Gastroesophageal sphincter (tissue), 3 donors: Measurements from ENCODE around the gene CDC42BPG.

Experiments used
- EP300 ChIP-seq: sonication (generic); formaldehyde crosslinking; IDR thresholded peaks from one replicate; pipeline ENCODE4 v1.6.1; 2017; ENCODE audit warnings: antibody characterized with exemption, mild to moderate bottlenecking
- POLR2A ChIP-seq, 2 donors: fragments of 450-650 bp; IDR thresholded peaks; one replicate each; pipeline ENCODE4 v1.6.1; 2017; ENCODE audit warnings: antibody characterized with exemption in 2 of 2, mild to moderate bottlenecking in 2 of 2, moderate library complexity in 1 of 2
- POLR2AphosphoS5 ChIP-seq: sonication (generic); formaldehyde crosslinking; IDR thresholded peaks from one replicate; pipeline ENCODE4 v1.6.1; 2017; ENCODE audit warnings: antibody characterized with exemption
- TF ChIP-seq, protein P1 (sequence below), 4 experiments: fragments of 200-600 bp in 2 of 4; fragments of 450-650 bp in 2 of 4; sonication (generic) in 1 of 4; IDR thresholded peaks; one replicate each; pipeline ENCODE4 v1.5.1; 2017 to 2019; ENCODE audit warnings: antibody characterized with exemption in 4 of 4, mild to moderate bottlenecking in 2 of 4, moderate library complexity in 2 of 4

DNA sequence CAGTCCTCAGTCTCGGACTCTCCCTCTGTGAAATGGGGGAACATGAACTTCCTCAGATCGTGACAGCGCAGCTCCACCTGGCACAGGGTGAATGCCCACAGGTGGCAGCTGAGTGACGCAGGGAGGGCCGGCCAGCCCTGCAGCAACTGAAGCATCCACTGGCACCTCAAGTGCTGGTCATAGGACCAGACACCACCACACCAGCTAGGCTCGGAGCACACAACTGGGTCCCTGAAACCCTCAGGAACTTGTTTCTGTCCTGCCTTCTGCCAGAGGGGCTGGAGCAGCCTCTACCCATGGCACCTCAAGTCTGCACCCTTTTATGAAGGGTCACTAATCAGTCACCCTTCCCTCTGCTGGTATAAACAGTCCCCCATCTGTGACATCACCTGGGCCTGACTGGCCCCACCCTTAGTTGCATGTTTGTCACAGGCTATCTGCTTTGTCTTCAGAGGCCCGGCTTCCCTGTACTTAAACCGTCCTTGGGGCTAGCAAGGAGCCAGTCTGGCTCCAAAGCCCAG, 7.4 kb upstream of the CDC42BPG start:
- TF ChIP-seq, protein P1, sequence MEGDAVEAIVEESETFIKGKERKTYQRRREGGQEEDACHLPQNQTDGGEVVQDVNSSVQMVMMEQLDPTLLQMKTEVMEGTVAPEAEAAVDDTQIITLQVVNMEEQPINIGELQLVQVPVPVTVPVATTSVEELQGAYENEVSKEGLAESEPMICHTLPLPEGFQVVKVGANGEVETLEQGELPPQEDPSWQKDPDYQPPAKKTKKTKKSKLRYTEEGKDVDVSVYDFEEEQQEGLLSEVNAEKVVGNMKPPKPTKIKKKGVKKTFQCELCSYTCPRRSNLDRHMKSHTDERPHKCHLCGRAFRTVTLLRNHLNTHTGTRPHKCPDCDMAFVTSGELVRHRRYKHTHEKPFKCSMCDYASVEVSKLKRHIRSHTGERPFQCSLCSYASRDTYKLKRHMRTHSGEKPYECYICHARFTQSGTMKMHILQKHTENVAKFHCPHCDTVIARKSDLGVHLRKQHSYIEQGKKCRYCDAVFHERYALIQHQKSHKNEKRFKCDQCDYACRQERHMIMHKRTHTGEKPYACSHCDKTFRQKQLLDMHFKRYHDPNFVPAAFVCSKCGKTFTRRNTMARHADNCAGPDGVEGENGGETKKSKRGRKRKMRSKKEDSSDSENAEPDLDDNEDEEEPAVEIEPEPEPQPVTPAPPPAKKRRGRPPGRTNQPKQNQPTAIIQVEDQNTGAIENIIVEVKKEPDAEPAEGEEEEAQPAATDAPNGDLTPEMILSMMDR (IDR thresholded peaks at IDR 0.05) = no peak
- TF ChIP-seq POLR2A (IDR thresholded peaks at IDR 0.05) (no peak), EP300 (no peak), POLR2AphosphoS5 (no peak)
